ENCODE data around the gene RTP5. TPM values are rescaled to one million over a fixed set of nuclear protein-coding genes. Genes with fewer than 3 reads are reported as not detected.
A peak's percentile ranks its signal among the peaks of the same experiment; 100 is the strongest.

Gene RTP5
- total RNA-seq, 2 donors from 2014 or later: not detected

- 79 to 93% methylated on average over 8 to 18 of the region's 18 CpGs for WGBS, 2 donors
- intact Hi-C loops (cut with DNase I): no loop called here
- Histone ChIP-seq H3K4me1 (peaks cover 6% of the 10 kb centered on the region), H3K27me3 (no peaks in the 10 kb centered on the region), H3K9me3 (no peaks in the 10 kb centered on the region), H3K4me3 (no peak overlapping the region), H3K27ac (no peak overlapping the region), H3K36me3 (replicated peaks in 1 of 2; ENCODE audit: insufficient read depth in 1 of 2, low read depth in 2 of 2) (no peaks in the 10 kb centered on the region)
- TF ChIP-seq CTCF (IDR thresholded peaks at IDR 0.05) (no peak), POLR2A (IDR thresholded peaks at IDR 0.05) (no peak)
- DNase-seq: no peak
- ATAC-seq: no peak
Observed at GRCh38 chr2:241876528-241877196, 7.1 kb downstream of the RTP5 start.

GRCh38 chr2:241877197-241877685 is 7.7 kb downstream of the RTP5 start:
- DNase-seq (no peak), ATAC-seq (no peak)
- Histone ChIP-seq H3K36me3 (replicated peaks in 1 of 2; ENCODE audit: insufficient read depth in 1 of 2, low read depth in 2 of 2) (no peaks in the 10 kb centered on the region), H3K9me3 (no peaks in the 10 kb centered on the region), H3K27me3 (no peaks in the 10 kb centered on the region), H3K27ac (no peak overlapping the region), H3K4me3 (no peak overlapping the region), H3K4me1 (peaks cover 10% of the 10 kb centered on the region)
- TF ChIP-seq CTCF (IDR thresholded peaks at IDR 0.05) (no peak), POLR2A (IDR thresholded peaks at IDR 0.05) (no peak)
- WGBS, 2 donors: 78 to 85% methylated on average over 3 to 14 of the region's 16 CpGs
- intact Hi-C loops (cut with DNase I): no loop called here

GRCh38 chr2:241877989-241878970 is 8.8 kb downstream of the RTP5 start:
- Histone ChIP-seq H3K4me3 (no peak overlapping the region), H3K27me3 (no peaks in the 10 kb centered on the region), H3K4me1 (peaks cover 14% of the 10 kb centered on the region), H3K9me3 (no peaks in the 10 kb centered on the region), H3K27ac (no peak overlapping the region), H3K36me3 (replicated peaks in 1 of 2; ENCODE audit: insufficient read depth in 1 of 2, low read depth in 2 of 2) (no peaks in the 10 kb centered on the region)
- DNase-seq (peak; percentile 67 to 76 (median 73)), ATAC-seq (no peak)
- TF ChIP-seq POLR2A (IDR thresholded peaks at IDR 0.05): no peak
- TF ChIP-seq CTCF (IDR thresholded peaks at IDR 0.05): peak; percentile 57 to 73 (median 60)
- WGBS, 2 donors: 32 to 38% methylated on average over 17 to 19 of the region's 27 CpGs
- intact Hi-C loops (cut with DNase I): no loop called here

GRCh38 chr2:241879326-241879725 is 9.8 kb downstream of the RTP5 start:
- no peaks in the 10 kb centered on the region for H3K27me3 ChIP-seq
- intact Hi-C loops (cut with DNase I): no loop called here
- no peaks in the 10 kb centered on the region for H3K9me3 ChIP-seq
- H3K27ac ChIP-seq: no peak overlapping the region
- H3K4me1 ChIP-seq: peaks cover 24% of the 10 kb centered on the region
- no peak for DNase-seq
- no peaks in the 10 kb centered on the region for H3K36me3 ChIP-seq (replicated peaks in 1 of 2; ENCODE audit: insufficient read depth in 1 of 2, low read depth in 2 of 2)
- no peak for ATAC-seq
- 83 to 87% methylated on average over 8 to 9 of the region's 9 CpGs for WGBS, 2 donors
- no peak overlapping the region for H3K4me3 ChIP-seq
- TF ChIP-seq CTCF (IDR thresholded peaks at IDR 0.05) (no peak), POLR2A (IDR thresholded peaks at IDR 0.05) (no peak)

Measured in body of pancreas (tissue), 4 donors.